ENCODE results near the gene RPL4.
A peak's percentile ranks its signal among the peaks of the same experiment; 100 is the strongest.
"Not testable (repeated sequence)": the region's sequence is repeated elsewhere in the genome, so short reads cannot be mapped to it uniquely, and the experiment has no call there.

The RPL4 gene

DNA sequence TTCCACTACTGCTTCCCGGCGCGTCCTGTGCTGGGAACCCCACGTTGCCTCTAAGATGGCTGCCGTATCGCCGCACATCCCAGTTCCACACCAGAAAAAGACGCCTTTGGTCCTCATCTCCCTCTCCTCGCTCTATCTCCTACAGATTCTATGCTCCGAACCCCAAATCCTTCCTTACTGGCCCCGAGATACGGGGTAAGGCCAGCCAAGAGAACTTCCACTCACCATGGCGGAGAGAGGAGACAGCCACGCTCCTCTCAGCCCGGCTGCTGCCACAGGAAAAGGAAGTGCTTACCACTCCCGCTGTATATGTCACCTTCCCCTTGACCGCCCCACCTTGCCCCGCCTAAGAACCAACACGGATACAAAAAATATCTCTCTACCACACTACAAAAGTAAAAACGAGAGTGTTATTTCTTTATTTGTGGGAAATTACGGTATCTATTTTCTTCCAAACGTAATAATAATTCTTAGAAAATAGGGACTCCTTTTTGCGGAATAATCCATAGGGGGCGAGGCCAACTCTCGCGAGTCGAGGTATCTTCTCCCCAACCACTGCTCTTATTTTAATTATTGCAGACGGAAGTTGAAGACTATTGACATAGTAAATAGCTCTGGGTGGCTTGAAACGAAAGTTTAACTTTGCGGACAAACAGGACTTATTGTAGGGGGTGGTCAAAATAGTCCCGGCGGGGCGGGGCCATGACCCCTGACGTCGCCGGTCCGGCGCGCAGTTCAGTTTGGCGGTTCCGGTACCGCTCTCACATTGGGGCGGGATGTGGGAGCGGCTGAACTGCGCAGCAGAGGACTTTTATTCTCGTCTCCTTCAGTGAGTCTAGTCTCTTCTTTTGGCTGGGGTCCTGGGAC is at the start of gene RPL4, which contains the start of gene ZWILCH:
Gene RPL4 (minus strand): TSS at position 293 of the 867 bp plus-strand sequence. CDS start 65 bp downstream, at position 228.
Gene ZWILCH (plus strand): TSS at position 764 of the 867 bp plus-strand sequence. CDS start 13 bp downstream, at position 777.
- peak; percentile 63 for DNase-seq (ENCODE audit: low read depth)

GRCh38 chr15:66545255-66545654 is 40.6 kb upstream of the RPL4 start:
- DNase-seq (ENCODE audit: low read depth), result no peak

GRCh38 chr15:66542896-66543295 is 38.2 kb upstream of the RPL4 start:
- DNase-seq (ENCODE audit: low read depth), result no peak

GRCh38 chr15:66535056-66535455 is 30.4 kb upstream of the RPL4 start:
- no peak for DNase-seq (ENCODE audit: low read depth)

GRCh38 chr15:66524838-66525237 is 20.2 kb upstream of the RPL4 start:
- DNase-seq (ENCODE audit: low read depth), result no peak

DNA sequence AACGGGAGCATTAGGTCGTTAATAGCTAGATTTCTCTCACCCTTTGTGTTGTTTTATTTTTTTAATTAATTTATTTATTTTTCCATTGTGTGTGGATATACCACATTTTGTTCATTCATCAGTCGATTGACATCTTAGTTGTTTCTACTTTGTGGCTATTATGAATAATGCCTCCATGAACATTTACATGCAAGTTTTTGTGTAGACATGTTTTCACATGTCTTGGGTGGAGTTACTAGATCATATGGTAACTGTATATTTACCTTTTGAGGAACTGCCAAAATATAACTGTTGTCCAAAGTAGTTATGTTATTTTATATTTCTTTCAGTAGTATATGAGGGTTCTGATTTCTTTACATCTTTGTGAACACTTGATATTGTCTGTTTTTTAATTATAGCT is 19.3 kb upstream of the RPL4 start:
- DNase-seq (ENCODE audit: low read depth), result no peak

DNA sequence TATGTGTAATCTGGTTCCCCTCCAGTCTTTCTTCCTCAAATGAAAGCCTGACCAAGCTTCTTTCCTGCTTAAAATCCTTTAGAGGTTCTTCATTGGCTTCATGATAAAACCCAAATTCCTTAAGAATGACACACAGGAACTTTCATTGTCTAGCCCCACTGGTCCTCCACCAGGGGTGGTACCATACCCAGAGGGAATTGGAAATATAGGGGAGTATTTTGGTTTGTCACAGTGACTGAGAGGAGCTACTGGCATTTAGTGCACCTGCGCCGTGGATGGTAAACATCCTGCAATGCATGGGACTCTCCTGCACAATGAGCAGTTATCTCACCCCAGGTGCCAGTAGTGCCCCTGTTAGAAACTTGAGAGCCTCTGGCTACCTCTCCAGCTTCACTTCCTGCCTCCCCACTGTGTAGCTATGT is 11.3 kb upstream of the RPL4 start:
- no peak for DNase-seq (ENCODE audit: low read depth)

DNA sequence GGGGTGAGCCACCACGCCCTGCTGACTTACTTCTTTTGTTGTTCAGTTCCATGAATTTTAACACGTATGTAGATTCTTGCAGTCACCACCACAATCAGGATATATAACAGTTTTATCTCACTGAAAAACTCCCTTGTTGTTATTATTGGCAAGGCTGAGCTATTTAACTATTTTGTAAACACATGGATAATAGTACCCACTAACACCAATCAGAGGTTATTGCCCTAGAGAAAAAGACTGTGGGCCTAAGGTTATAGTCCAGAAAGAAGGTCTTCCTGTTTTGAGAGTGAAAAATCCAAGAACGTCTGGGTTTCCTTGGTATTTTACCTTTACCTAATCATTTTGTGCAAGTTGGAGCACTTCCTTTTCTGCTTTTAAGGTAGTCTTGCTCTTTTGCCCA is 9.9 kb upstream of the RPL4 start:
- no peak for DNase-seq (ENCODE audit: low read depth)

- DNase-seq (ENCODE audit: low read depth), result no peak
Measured at GRCh38 chr15:66508293-66508883, 3.7 kb upstream of the RPL4 start.

GRCh38 chr15:66505818-66506217 is 1.2 kb upstream of the RPL4 start:
- no peak for DNase-seq (ENCODE audit: low read depth)

- no peak for DNase-seq (ENCODE audit: low read depth)
Measured at GRCh38 chr15:66505430-66505811, 766 bp upstream of the RPL4 start.

DNA sequence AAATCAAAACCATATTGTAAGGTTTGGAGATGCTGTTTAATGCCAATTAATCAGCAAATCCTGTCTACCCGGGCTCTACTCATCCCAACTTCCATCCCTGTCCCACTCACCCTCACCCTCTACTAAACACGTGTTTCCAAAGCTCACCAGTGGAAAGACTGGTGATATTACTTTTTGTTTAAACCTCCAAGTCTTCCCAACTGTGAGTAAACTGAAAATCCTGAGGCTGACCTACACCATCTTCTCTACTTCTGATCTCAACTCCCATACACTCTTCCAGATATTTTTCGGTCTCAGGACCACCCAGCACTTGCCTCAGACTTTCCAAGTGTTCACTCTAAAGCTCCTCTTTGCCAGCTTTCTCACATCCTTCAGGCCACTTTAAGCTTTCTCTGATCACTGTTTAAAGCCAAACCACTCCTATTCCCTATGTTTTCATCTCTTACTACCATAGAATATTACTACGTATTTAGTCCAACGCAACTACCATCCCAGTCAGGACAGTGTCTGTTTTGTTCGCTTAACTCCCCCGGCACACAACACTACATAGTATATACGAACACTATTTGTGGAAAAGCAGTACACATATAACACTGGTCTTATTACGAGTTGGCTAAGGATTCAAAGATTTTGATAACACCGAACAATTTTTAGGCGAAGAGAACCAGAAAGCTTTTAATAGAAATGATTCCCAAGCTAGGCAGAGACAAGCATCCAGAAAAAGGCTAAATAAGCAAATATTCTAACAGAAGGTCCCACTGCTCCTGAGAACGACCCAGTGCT is 684 bp downstream of the RPL4 start:
- no peak for DNase-seq (ENCODE audit: low read depth)

DNA sequence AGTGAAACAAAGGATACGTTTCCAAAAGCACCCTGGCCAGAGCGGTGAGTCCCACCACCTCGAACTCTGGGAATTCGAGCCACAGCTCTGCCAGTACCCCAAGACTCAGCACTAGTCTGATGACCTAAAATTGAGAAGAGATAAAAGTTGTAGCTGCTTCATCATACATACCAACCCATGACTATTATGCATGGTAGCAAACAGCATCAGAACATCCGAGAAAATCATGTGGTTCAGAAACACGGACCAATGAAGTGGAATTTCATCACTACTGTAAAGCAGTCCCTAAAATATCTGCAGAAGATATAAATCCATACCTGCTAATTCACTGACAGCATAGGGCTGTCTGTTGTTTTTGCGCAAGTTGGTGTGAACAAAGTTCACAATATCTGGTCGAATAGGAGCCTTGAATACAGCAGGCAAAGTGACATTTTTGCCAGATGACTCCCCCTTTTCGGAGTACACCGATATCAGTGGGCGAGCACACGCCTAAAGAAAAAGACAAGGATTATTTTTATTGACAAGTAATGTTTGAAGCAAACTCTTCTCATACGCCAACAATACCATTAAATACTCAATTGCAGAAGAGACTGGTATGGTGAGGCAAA is 1.5 kb downstream of the RPL4 start:
- not testable (repeated sequence) for DNase-seq (ENCODE audit: low read depth)

GRCh38 chr15:66502491-66502890 is 2.2 kb downstream of the RPL4 start:
- no peak for DNase-seq (ENCODE audit: low read depth)

DNA sequence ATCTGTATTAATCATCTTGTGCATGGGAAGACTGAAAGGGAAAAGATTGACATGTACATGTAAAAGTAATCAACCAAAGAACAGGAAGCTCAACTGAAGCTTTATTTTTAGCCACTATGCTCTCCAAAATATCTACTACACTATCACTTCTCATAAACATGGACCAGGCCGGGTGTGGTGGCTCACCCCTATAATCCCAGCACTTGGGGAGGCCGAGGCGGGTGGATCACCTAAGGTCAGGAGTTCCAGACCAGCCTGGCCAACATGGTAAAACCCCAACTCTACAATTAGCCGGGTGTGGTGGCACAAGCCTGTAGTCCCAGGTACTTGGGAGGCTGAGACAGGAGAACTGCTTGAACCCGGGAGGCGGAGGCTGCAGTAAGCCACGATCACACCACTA is 4.3 kb downstream of the RPL4 start:
- not testable (repeated sequence) for DNase-seq (ENCODE audit: low read depth)

- DNase-seq (ENCODE audit: low read depth), result no peak
Measured at GRCh38 chr15:66498501-66499386, 5.9 kb downstream of the RPL4 start.

- peak; percentile 83 for DNase-seq (ENCODE audit: low read depth)
Measured at GRCh38 chr15:66497502-66498455, 6.9 kb downstream of the RPL4 start, which contains the start of gene SNAPC5. TSS of gene SNAPC5 (minus strand) at chr15:66497762. CDS start at chr15:66497731, 31 bp downstream.

DNA sequence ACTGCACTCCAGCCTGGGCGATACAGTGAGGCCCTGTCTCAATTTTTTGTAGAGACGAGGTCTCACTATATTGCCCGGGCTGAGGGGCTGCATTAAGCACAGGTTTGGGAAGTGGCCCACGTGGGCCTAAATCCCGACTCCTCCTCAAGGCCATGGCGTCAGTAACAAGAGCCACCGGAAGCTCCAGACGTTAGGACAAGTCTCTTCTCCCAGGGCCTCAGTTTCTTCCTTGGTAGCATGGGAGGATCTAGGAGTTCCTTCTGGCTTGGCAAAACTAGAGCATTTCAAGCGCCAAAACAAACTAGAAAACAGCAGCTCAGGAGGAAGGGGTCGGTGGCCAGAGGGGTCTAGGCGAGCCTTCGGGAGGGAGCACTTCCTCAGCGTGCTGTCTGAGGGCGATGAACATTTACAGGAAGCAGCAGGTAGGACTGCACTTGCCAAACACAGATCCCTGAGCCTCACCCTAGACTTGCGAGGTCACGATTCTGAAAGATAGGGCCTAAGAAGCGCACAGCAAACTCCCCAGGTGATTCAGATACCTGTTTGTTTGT is 7.6 kb downstream of the RPL4 start:
- DNase-seq (ENCODE audit: low read depth), result no peak

GRCh38 chr15:66494262-66494661 is 10.4 kb downstream of the RPL4 start:
- DNase-seq (ENCODE audit: low read depth), result no peak

GRCh38 chr15:66491846-66492245 is 12.8 kb downstream of the RPL4 start:
- DNase-seq (ENCODE audit: low read depth), result no peak
